ENCODE measurements around the gene SRF. TPM values are rescaled to one million over a fixed set of nuclear protein-coding genes. Genes with fewer than 3 reads are reported as not detected.

The SRF gene
- total and polyA plus RNA-seq, 2 donors (not counting 1 experiment from before 2014, with no cell fraction given): 16.0 to 32.3 TPM

DNA sequence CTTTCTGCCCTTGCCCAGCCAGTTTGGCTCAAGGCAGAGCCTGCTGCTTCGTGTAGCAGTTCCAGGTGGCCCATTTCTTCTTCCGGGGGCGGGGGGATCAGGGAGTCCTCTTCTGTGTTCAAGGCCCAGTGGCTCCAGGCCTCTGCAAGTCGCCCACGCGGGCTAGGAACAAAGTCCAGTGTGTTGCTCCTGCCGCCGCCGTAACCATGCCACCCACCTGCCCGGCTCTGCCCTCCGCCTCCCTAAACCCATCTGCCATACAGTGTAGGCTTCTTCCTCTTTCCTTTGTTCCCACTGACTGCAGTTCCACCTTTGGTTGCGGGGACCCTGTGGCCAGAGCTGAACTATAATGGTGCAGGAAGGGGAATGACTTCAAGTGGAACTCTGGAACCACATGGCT is 43.9 kb upstream of the SRF start:
- H3K79me2 ChIP-seq (ENCODE audit: control insufficient read depth, insufficient read depth, low read length): peaks cover 7% of the 10 kb centered on the region
- H3K27ac ChIP-seq (ENCODE audit: insufficient read depth, low read length): no peak overlapping the region
- TF ChIP-seq, protein P1, sequence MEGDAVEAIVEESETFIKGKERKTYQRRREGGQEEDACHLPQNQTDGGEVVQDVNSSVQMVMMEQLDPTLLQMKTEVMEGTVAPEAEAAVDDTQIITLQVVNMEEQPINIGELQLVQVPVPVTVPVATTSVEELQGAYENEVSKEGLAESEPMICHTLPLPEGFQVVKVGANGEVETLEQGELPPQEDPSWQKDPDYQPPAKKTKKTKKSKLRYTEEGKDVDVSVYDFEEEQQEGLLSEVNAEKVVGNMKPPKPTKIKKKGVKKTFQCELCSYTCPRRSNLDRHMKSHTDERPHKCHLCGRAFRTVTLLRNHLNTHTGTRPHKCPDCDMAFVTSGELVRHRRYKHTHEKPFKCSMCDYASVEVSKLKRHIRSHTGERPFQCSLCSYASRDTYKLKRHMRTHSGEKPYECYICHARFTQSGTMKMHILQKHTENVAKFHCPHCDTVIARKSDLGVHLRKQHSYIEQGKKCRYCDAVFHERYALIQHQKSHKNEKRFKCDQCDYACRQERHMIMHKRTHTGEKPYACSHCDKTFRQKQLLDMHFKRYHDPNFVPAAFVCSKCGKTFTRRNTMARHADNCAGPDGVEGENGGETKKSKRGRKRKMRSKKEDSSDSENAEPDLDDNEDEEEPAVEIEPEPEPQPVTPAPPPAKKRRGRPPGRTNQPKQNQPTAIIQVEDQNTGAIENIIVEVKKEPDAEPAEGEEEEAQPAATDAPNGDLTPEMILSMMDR (conservative IDR thresholded peaks at IDR 0.05 in 1 of 2, IDR thresholded peaks at IDR 0.05 in 1 of 2; ENCODE audit: low read depth in 1 of 2, low read length in 2 of 2): no peak
- no peak for TF ChIP-seq EZH2 (IDR thresholded peaks at IDR 0.05; ENCODE audit: low read length, missing control alignments)

DNA sequence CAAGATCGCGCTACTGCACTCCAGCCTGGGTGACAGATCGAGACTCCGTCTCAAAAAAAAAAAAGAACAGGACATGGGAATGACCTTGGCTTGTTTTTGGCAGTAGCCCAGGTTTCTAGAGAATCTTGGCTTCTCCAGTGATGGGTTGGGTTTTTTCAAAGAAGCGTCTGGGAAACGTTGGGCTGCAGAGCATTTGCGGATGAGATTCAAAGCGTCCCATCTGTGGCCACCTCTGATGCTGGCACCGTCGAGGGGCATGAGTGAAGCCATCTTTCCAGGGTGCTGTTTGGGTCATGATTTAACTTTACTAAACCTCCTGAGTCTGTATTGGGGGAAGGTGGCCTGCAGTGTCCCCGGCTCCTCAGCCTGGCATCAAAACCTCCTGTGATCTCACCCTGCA is 43.2 kb upstream of the SRF start:
- Histone ChIP-seq H3K9ac (ENCODE audit: insufficient read depth, low read length) (no peak overlapping the region), H3K36me3 (ENCODE audit: control insufficient read depth, insufficient read depth, low read length) (peaks cover 11% of the 10 kb centered on the region), H2AFZ (ENCODE audit: low read length) (no peak overlapping the region), H4K20me1 (ENCODE audit: control insufficient read depth, extremely low read depth, insufficient read depth, low read length) (no peaks in the 10 kb centered on the region), H3K9me3 (ENCODE audit: control insufficient read depth, insufficient read depth, low read depth, low read length) (no peaks in the 10 kb centered on the region), H3K27me3 (ENCODE audit: control insufficient read depth, insufficient read depth, low read length) (no peaks in the 10 kb centered on the region), H3K79me2 (ENCODE audit: control insufficient read depth, insufficient read depth, low read length) (peaks cover 6% of the 10 kb centered on the region), H3K27ac (ENCODE audit: insufficient read depth, low read length) (no peak overlapping the region), H3K4me1 (ENCODE audit: control insufficient read depth, extremely low read depth, insufficient read depth, low read length) (peaks cover 43% of the 10 kb centered on the region), H3K4me3 (replicated peaks in 1 of 4; ENCODE audit: control extremely low read depth in 1 of 4, insufficient read depth in 1 of 4, low read depth in 3 of 4, low read length in 4 of 4) (no peak overlapping the region), H3K4me2 (ENCODE audit: extremely low read depth, insufficient read depth, low read length) (no peak overlapping the region)
- no peak for TF ChIP-seq EZH2 (IDR thresholded peaks at IDR 0.05; ENCODE audit: low read length, missing control alignments)
- TF ChIP-seq, protein P1 (conservative IDR thresholded peaks at IDR 0.05 in 1 of 2, IDR thresholded peaks at IDR 0.05 in 1 of 2; ENCODE audit: low read depth in 1 of 2, low read length in 2 of 2): no peak
- DNase-seq (ENCODE audit: low read depth in 2 of 2): peak; percentile 53 to 80

More for the DNA sequence above, 43.9 kb upstream of the SRF start:
- Histone ChIP-seq H4K20me1 (ENCODE audit: control insufficient read depth, extremely low read depth, insufficient read depth, low read length) (no peaks in the 10 kb centered on the region), H3K27me3 (ENCODE audit: control insufficient read depth, insufficient read depth, low read length) (no peaks in the 10 kb centered on the region), H3K9me3 (ENCODE audit: control insufficient read depth, insufficient read depth, low read depth, low read length) (no peaks in the 10 kb centered on the region), H3K36me3 (ENCODE audit: control insufficient read depth, insufficient read depth, low read length) (peaks cover 4% of the 10 kb centered on the region), H3K4me3 (replicated peaks in 1 of 4; ENCODE audit: control extremely low read depth in 1 of 4, insufficient read depth in 1 of 4, low read depth in 3 of 4, low read length in 4 of 4) (no peak overlapping the region), H3K9ac (ENCODE audit: insufficient read depth, low read length) (no peak overlapping the region), H3K4me2 (ENCODE audit: extremely low read depth, insufficient read depth, low read length) (no peak overlapping the region), H3K4me1 (ENCODE audit: control insufficient read depth, extremely low read depth, insufficient read depth, low read length) (peaks cover 46% of the 10 kb centered on the region), H2AFZ (ENCODE audit: low read length) (no peak overlapping the region)
- no peak for DNase-seq (ENCODE audit: low read depth in 2 of 2)

DNA sequence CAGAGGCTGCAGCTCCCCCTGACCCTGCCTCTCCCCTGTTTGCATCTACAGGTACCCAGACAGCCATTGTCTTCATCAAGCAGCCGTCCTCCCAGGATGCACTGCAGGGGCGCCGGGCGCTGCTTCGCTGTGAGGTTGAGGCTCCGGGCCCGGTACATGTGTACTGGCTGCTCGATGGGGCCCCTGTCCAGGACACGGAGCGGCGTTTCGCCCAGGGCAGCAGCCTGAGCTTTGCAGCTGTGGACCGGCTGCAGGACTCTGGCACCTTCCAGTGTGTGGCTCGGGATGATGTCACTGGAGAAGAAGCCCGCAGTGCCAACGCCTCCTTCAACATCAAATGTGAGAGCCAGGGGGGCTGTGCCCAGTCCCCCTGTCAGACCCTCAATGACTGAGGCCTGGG is 42.1 kb upstream of the SRF start:
- no peak overlapping the region for H2AFZ ChIP-seq (ENCODE audit: low read length)
- H3K27me3 ChIP-seq (ENCODE audit: control insufficient read depth, insufficient read depth, low read length): no peaks in the 10 kb centered on the region
- DNase-seq (ENCODE audit: low read depth in 2 of 2): peak in 1 of 2 donors; percentile 25
- peaks cover 1% of the 10 kb centered on the region for H3K79me2 ChIP-seq (ENCODE audit: control insufficient read depth, insufficient read depth, low read length)
- peaks cover 11% of the 10 kb centered on the region for H3K36me3 ChIP-seq (ENCODE audit: control insufficient read depth, insufficient read depth, low read length)
- no peaks in the 10 kb centered on the region for H4K20me1 ChIP-seq (ENCODE audit: control insufficient read depth, extremely low read depth, insufficient read depth, low read length)
- H3K4me2 ChIP-seq (ENCODE audit: extremely low read depth, insufficient read depth, low read length): peak overlapping the region; percentile 29
- no peak overlapping the region for H3K27ac ChIP-seq (ENCODE audit: insufficient read depth, low read length)
- H3K9me3 ChIP-seq (ENCODE audit: control insufficient read depth, insufficient read depth, low read depth, low read length): no peaks in the 10 kb centered on the region
- no peak overlapping the region for H3K4me3 ChIP-seq (replicated peaks in 1 of 4; ENCODE audit: control extremely low read depth in 1 of 4, insufficient read depth in 1 of 4, low read depth in 3 of 4, low read length in 4 of 4)
- H3K4me1 ChIP-seq (ENCODE audit: control insufficient read depth, extremely low read depth, insufficient read depth, low read length): peaks cover 35% of the 10 kb centered on the region
- H3K9ac ChIP-seq (ENCODE audit: insufficient read depth, low read length): no peak overlapping the region
- TF ChIP-seq, protein P1 (conservative IDR thresholded peaks at IDR 0.05 in 1 of 2, IDR thresholded peaks at IDR 0.05 in 1 of 2; ENCODE audit: low read depth in 1 of 2, low read length in 2 of 2): no peak
- TF ChIP-seq EZH2 (IDR thresholded peaks at IDR 0.05; ENCODE audit: low read length, missing control alignments): no peak
